Measurements from ENCODE around the gene TSEN54. TPM values are rescaled to one million over a fixed set of nuclear protein-coding genes. Genes with fewer than 3 reads are reported as not detected.

Gene TSEN54
- total and polyA plus RNA-seq, 2 experiments from 2014 or later = 42.5 to 52.3 TPM

GRCh38 chr17:75498726-75499213 lies 17.6 kb upstream of the TSEN54 start:
- no peak overlapping the region for H2AFZ ChIP-seq
- H3K27ac ChIP-seq = no peak overlapping the region
- no peaks in the 10 kb centered on the region for H4K20me1 ChIP-seq (ENCODE audit: insufficient read depth, poor library complexity, severe bottlenecking)
- H3K27me3 ChIP-seq = no peaks in the 10 kb centered on the region
- no peaks in the 10 kb centered on the region for H3K9me2 ChIP-seq (replicated peaks; ENCODE audit: insufficient read depth)
- 77% methylated on average over 16 of the region's 16 CpGs for WGBS (ENCODE audit: low lambda C conversion rate, missing lambda C conversion rate)
- TF ChIP-seq EZH2phosphoT487 (IDR thresholded peaks at IDR 0.05; ENCODE audit: low read depth, severe bottlenecking, unreplicated experiment) = no peak
- no peak for TF ChIP-seq EZH2 (IDR thresholded peaks at IDR 0.05; ENCODE audit: borderline replicate concordance)
- TF ChIP-seq CTCF (IDR thresholded peaks at IDR 0.05; ENCODE audit: poor library complexity) = no peak
- H3K36me3 ChIP-seq (replicated peaks; ENCODE audit: insufficient read depth, low read depth) = no peaks in the 10 kb centered on the region
- H3K4me1 ChIP-seq (ENCODE audit: insufficient read depth) = no peaks in the 10 kb centered on the region
- H3K4me2 ChIP-seq = no peak overlapping the region
- DNase-seq (ENCODE audit: low spot score) = no peak
- no peaks in the 10 kb centered on the region for H3K79me2 ChIP-seq
- H3K9me3 ChIP-seq (ENCODE audit: low read depth) = no peaks in the 10 kb centered on the region
- H3K4me3 ChIP-seq = no peak overlapping the region

- DNase-seq (ENCODE audit: low spot score) = no peak
- Histone ChIP-seq H3K4me3 (no peak overlapping the region), H3K9me3 (ENCODE audit: low read depth) (no peaks in the 10 kb centered on the region), H3K36me3 (replicated peaks; ENCODE audit: insufficient read depth, low read depth) (no peaks in the 10 kb centered on the region), H3K79me2 (no peaks in the 10 kb centered on the region), H3K4me1 (ENCODE audit: insufficient read depth) (no peaks in the 10 kb centered on the region), H3K4me2 (no peak overlapping the region), H3K27me3 (no peaks in the 10 kb centered on the region), H3K27ac (no peak overlapping the region), H3K9me2 (replicated peaks; ENCODE audit: insufficient read depth) (no peaks in the 10 kb centered on the region), H4K20me1 (ENCODE audit: insufficient read depth, poor library complexity, severe bottlenecking) (no peaks in the 10 kb centered on the region), H2AFZ (no peak overlapping the region)
- 93% methylated on average over 16 of the region's 16 CpGs for WGBS (ENCODE audit: low lambda C conversion rate, missing lambda C conversion rate)
- TF ChIP-seq EZH2 (IDR thresholded peaks at IDR 0.05; ENCODE audit: borderline replicate concordance) (no peak), CTCF (IDR thresholded peaks at IDR 0.05; ENCODE audit: poor library complexity) (no peak), EZH2phosphoT487 (IDR thresholded peaks at IDR 0.05; ENCODE audit: low read depth, severe bottlenecking, unreplicated experiment) (no peak)
These were observed 16.9 kb upstream of the TSEN54 start for GRCh38 chr17:75499313-75500022.

- Histone ChIP-seq H3K4me3 (no peak overlapping the region), H3K27me3 (no peaks in the 10 kb centered on the region), H3K9me2 (replicated peaks; ENCODE audit: insufficient read depth) (no peaks in the 10 kb centered on the region), H2AFZ (no peak overlapping the region), H3K36me3 (replicated peaks; ENCODE audit: insufficient read depth, low read depth) (no peaks in the 10 kb centered on the region), H3K4me1 (ENCODE audit: insufficient read depth) (no peaks in the 10 kb centered on the region), H4K20me1 (ENCODE audit: insufficient read depth, poor library complexity, severe bottlenecking) (no peaks in the 10 kb centered on the region), H3K4me2 (no peak overlapping the region), H3K27ac (no peak overlapping the region), H3K79me2 (no peaks in the 10 kb centered on the region), H3K9me3 (ENCODE audit: low read depth) (no peaks in the 10 kb centered on the region)
- DNase-seq (ENCODE audit: low spot score) = no peak
- no peak for TF ChIP-seq EZH2phosphoT487 (IDR thresholded peaks at IDR 0.05; ENCODE audit: low read depth, severe bottlenecking, unreplicated experiment)
- no peak for TF ChIP-seq CTCF (IDR thresholded peaks at IDR 0.05; ENCODE audit: poor library complexity)
- TF ChIP-seq EZH2 (IDR thresholded peaks at IDR 0.05; ENCODE audit: borderline replicate concordance) = no peak
- WGBS (ENCODE audit: low lambda C conversion rate, missing lambda C conversion rate) = 89% methylated on average over 17 of the region's 17 CpGs
These were observed 15.7 kb upstream of the TSEN54 start for GRCh38 chr17:75500419-75501216.

Measured in hepatocyte (in vitro differentiated cells).